Measurements from ENCODE around the gene GRK2. TPM values are rescaled to one million over a fixed set of nuclear protein-coding genes. Genes with fewer than 3 reads are reported as not detected.

GRK2 gene
- polyA plus RNA-seq, 1 donor from 2014 or later = 47.3 TPM

DNA sequence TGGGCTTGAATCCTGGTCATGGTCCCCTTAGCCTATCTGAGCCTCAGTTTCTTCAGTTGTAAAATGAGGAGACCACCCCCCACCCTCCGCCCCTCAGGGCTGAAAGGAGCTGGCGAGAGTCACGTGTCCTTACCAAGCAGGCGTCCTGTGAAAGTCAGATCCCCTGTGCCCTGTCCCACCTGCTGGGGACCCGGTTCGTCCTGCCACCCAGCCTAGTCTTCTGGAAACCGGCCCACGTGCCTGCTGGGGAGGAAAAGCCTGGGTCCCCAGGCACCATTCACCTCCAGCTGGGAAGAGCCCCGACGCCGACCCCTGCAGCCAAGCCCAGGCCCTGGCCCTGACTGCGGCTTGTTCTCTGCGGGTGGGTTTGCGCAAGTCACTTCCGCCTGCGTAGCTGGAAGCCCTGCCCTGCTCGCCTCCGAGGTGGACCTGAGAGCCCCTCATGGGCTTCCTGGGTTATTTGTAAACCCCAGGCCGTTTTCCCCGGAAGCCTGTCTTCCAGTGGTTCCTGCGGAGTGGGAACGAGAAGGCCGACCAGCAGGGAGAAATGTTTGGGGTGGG, 36.4 kb downstream of the GRK2 start:
- H3K9ac ChIP-seq (ENCODE audit: low read length) = no peak overlapping the region

GRCh38 chr11:67303132-67303834, 37.0 kb downstream of the GRK2 start, which contains the start of gene SSH3:
SSH3 (plus strand) TSS chr11:67303530; CDS start chr11:67303626, 96 bp downstream.
- no peaks in the 10 kb centered on the region for H3K79me2 ChIP-seq (replicated peaks; ENCODE audit: insufficient read depth, low read length)
- H4K20me1 ChIP-seq (ENCODE audit: insufficient read depth) = no peaks in the 10 kb centered on the region
- H3K27me3 ChIP-seq (ENCODE audit: insufficient read depth, low read depth, low read length) = peaks cover 17% of the 10 kb centered on the region
- no peak within 1 kb of the TSS for H3K9ac ChIP-seq (ENCODE audit: low read length)
- no peaks in the 10 kb centered on the region for H3K36me3 ChIP-seq (ENCODE audit: insufficient read depth, low read length)
- no peaks in the 10 kb centered on the region for H3K9me2 ChIP-seq (ENCODE audit: insufficient read depth, low read length)
- no peaks in the 10 kb centered on the region for H3K9me3 ChIP-seq (ENCODE audit: low read length)
- H2AFZ ChIP-seq (ENCODE audit: low read depth, low read length) = no peak within 1 kb of the TSS
- no peak within 1 kb of the TSS for H3K4me2 ChIP-seq (ENCODE audit: low read length)
- H3K4me3 ChIP-seq (ENCODE audit: low read length) = no peak within 1 kb of the TSS
- no peak within 1 kb of the TSS for H3K27ac ChIP-seq (ENCODE audit: low read length)
- no peaks in the 10 kb centered on the region for H3F3A ChIP-seq (ENCODE audit: insufficient read depth, low read length, poor library complexity, severe bottlenecking)
- no peak for TF ChIP-seq POLR2AphosphoS5 (IDR thresholded peaks at IDR 0.05)
- TF ChIP-seq RAD21 (conservative IDR thresholded peaks at IDR 0.05) = no peak
- TF ChIP-seq EP300 (conservative IDR thresholded peaks at IDR 0.05; ENCODE audit: poor library complexity, severe bottlenecking) = no peak
- no peak for TF ChIP-seq EZH2 (IDR thresholded peaks at IDR 0.05; ENCODE audit: borderline replicate concordance, insufficient read depth, low read length, poor library complexity, severe bottlenecking)
- TF ChIP-seq TAF1 (IDR thresholded peaks at IDR 0.05; ENCODE audit: low read depth) = no peak
- TF ChIP-seq CTCF (IDR thresholded peaks at IDR 0.05; ENCODE audit: poor library complexity, severe bottlenecking) = no peak
- TF ChIP-seq SMC3 (conservative IDR thresholded peaks at IDR 0.05; ENCODE audit: poor library complexity) = no peak

More for the DNA sequence above, 36.4 kb downstream of the GRK2 start:
- no peak overlapping the region for H3K4me2 ChIP-seq (ENCODE audit: low read length)
- no peaks in the 10 kb centered on the region for H3K36me3 ChIP-seq (ENCODE audit: insufficient read depth, low read length)
- no peak overlapping the region for H3K27ac ChIP-seq (ENCODE audit: low read length)
- H3F3A ChIP-seq (ENCODE audit: insufficient read depth, low read length, poor library complexity, severe bottlenecking) = no peaks in the 10 kb centered on the region
- H4K20me1 ChIP-seq (ENCODE audit: insufficient read depth) = no peaks in the 10 kb centered on the region
- TF ChIP-seq, protein P1, sequence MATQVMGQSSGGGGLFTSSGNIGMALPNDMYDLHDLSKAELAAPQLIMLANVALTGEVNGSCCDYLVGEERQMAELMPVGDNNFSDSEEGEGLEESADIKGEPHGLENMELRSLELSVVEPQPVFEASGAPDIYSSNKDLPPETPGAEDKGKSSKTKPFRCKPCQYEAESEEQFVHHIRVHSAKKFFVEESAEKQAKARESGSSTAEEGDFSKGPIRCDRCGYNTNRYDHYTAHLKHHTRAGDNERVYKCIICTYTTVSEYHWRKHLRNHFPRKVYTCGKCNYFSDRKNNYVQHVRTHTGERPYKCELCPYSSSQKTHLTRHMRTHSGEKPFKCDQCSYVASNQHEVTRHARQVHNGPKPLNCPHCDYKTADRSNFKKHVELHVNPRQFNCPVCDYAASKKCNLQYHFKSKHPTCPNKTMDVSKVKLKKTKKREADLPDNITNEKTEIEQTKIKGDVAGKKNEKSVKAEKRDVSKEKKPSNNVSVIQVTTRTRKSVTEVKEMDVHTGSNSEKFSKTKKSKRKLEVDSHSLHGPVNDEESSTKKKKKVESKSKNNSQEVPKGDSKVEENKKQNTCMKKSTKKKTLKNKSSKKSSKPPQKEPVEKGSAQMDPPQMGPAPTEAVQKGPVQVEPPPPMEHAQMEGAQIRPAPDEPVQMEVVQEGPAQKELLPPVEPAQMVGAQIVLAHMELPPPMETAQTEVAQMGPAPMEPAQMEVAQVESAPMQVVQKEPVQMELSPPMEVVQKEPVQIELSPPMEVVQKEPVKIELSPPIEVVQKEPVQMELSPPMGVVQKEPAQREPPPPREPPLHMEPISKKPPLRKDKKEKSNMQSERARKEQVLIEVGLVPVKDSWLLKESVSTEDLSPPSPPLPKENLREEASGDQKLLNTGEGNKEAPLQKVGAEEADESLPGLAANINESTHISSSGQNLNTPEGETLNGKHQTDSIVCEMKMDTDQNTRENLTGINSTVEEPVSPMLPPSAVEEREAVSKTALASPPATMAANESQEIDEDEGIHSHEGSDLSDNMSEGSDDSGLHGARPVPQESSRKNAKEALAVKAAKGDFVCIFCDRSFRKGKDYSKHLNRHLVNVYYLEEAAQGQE (IDR thresholded peaks at IDR 0.05; ENCODE audit: borderline replicate concordance) = no peak
- no peak for TF ChIP-seq EP300 (conservative IDR thresholded peaks at IDR 0.05; ENCODE audit: poor library complexity, severe bottlenecking)
- no peak for TF ChIP-seq RAD21 (conservative IDR thresholded peaks at IDR 0.05)
- TF ChIP-seq MXI1 (conservative IDR thresholded peaks at IDR 0.05; ENCODE audit: poor library complexity, severe bottlenecking) = no peak
- TF ChIP-seq CTCF (IDR thresholded peaks at IDR 0.05; ENCODE audit: poor library complexity, severe bottlenecking) = no peak
- no peak for TF ChIP-seq TAF1 (IDR thresholded peaks at IDR 0.05; ENCODE audit: low read depth)
- no peak for TF ChIP-seq EZH2 (IDR thresholded peaks at IDR 0.05; ENCODE audit: borderline replicate concordance, insufficient read depth, low read length, poor library complexity, severe bottlenecking)
- TF ChIP-seq POLR2AphosphoS5 (IDR thresholded peaks at IDR 0.05) = no peak
- no peak for TF ChIP-seq SMC3 (conservative IDR thresholded peaks at IDR 0.05; ENCODE audit: poor library complexity)
- no peak overlapping the region for H2AFZ ChIP-seq (ENCODE audit: low read depth, low read length)
- H3K9me2 ChIP-seq (ENCODE audit: insufficient read depth, low read length) = no peaks in the 10 kb centered on the region
- no peaks in the 10 kb centered on the region for H3K9me3 ChIP-seq (ENCODE audit: low read length)
- no peak overlapping the region for H3K4me3 ChIP-seq (ENCODE audit: low read length)
- no peaks in the 10 kb centered on the region for H3K79me2 ChIP-seq (replicated peaks; ENCODE audit: insufficient read depth, low read length)
- H3K27me3 ChIP-seq (ENCODE audit: insufficient read depth, low read depth, low read length) = peaks cover 17% of the 10 kb centered on the region

Data from neural cell (in vitro differentiated cells).